AML-193 (cell line): ENCODE results near the gene PLEKHO2.
A peak's percentile ranks its signal among the peaks of the same experiment; 100 is the strongest.

ENCODE experiments used
- DNase-seq, 2 experiments: peaks; one replicate each; lab custom pipeline; 2025; lab: John Stamatoyannopoulos, UW

Gene PLEKHO2

GRCh38 chr15:64892847-64893403 is 51.2 kb downstream of the PLEKHO2 start:
- DNase-seq = no peak

- peak; percentile 96 to 98 for DNase-seq
Measured at GRCh38 chr15:64893481-64894394, 52.0 kb downstream of the PLEKHO2 start.

DNA sequence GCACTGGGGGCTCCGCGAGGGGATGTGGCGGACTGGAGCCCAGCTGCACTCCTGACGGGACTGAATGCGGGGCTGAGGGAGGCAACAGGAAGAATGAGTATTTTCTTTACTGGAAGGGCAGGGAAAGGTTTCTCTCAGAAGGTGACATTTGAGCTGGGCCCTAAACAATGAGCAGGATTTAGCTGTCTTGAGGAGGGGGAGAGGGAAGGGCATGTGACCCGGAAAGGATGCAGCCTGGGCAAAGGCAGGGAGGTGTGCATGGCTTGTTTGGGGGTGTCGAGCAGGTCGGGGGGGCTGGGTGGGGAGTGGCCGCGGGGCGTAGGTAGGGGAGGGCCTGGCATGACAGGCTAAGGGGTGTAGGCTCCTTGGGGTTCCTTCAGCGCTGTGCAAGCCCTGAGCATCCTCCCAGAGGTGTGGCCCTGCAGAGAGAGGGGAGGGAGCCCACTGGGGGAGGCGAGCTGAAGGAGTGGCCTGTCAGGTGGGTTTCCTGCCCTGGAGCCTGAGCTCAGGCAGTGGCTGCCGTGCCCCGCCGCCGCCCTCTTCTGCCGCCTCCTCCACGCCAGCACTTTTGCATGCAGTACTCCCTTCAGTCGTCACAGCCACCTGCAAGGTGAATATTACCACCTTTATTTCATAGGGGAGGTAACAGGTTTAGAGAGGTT is 52.8 kb downstream of the PLEKHO2 start:
- DNase-seq = no peak

GRCh38 chr15:64895285-64896065 is 53.8 kb downstream of the PLEKHO2 start:
- DNase-seq = peak; percentile 64 to 71

GRCh38 chr15:64896371-64897069 is 54.8 kb downstream of the PLEKHO2 start:
- no peak for DNase-seq

- DNase-seq = peak; percentile 11 to 12
Measured at GRCh38 chr15:64897345-64897985, 55.8 kb downstream of the PLEKHO2 start.

DNA sequence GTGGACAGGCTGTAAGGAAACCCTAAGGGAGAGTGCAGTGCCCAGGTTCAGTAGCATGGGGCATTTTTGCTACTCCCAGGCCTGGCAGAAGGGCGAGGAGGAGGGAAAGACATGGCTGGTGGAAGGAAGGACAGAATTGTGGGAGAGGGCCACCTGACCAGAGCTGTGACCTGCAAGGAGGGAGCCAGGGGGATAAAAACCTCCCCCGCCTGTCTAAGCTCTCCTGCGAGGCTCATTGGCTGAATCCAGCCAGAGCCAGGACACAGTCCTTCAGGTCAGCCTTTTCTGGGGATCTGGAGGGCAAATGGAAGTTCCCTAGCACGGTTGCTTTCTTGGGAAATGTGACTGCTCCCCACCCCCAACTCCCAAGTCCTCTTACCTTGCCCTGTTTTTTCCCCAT is 56.7 kb downstream of the PLEKHO2 start:
- DNase-seq = no peak

- DNase-seq = no peak
Measured at GRCh38 chr15:64901141-64901540, 59.4 kb downstream of the PLEKHO2 start.

DNA sequence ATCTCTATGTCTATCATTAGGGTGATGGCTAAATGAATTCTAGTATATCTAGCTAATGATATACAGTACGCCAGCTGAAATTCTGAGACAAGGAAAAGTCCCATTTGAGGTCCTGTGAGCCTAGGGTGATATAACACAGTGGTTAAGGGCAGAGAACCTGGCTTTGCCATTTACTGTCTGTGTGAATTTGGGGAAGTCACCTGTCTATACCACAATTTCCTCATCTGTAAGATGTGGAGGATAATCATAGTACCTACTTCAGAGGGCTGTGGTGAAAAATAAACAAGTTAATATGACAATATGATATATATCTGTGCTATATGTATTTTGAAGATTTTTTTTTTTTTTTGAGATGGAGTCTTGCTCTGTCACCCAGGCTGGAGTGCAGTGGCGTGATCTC is 60.2 kb downstream of the PLEKHO2 start:
- DNase-seq = no peak

DNA sequence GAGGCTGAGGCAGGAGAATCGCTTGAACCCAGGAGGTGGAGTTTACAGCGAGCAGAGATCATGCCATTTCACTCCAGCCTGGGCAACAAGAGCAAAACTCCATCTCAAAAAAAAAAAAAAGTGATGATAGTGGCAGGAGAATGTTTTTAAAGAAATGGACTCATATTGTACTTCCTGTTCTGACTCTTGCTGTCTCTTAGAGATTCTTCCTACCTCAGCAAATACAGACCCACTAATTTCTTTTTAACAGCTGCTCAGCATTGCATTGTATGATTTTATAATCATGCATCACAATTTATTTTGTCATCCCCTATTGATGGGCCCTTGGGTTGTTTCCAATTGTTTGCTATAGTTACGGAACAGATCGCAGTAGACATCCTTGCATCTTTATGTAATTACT is 61.1 kb downstream of the PLEKHO2 start:
- DNase-seq = no peak

- no peak for DNase-seq
Measured at GRCh38 chr15:64903326-64903950, 61.7 kb downstream of the PLEKHO2 start.

DNA sequence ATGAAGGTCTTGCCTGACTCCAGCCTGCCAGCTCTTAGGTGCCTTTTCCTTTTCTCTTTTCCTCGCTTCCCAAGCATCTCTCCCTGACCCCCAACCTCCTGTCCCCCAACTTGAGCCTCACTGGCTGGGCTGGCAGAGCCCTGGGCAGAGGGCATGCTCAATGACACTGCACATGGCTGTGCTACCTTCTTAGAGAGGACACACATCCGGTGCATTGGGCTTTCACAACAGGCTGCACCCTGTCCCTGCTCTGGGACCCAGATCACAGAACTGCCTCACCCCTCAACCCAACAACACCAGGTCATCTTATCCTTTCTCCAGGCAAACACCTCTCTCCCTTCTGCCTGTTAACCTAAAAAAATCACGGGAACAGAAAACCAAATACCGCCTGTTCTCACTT is 62.5 kb downstream of the PLEKHO2 start:
- no peak for DNase-seq

DNA sequence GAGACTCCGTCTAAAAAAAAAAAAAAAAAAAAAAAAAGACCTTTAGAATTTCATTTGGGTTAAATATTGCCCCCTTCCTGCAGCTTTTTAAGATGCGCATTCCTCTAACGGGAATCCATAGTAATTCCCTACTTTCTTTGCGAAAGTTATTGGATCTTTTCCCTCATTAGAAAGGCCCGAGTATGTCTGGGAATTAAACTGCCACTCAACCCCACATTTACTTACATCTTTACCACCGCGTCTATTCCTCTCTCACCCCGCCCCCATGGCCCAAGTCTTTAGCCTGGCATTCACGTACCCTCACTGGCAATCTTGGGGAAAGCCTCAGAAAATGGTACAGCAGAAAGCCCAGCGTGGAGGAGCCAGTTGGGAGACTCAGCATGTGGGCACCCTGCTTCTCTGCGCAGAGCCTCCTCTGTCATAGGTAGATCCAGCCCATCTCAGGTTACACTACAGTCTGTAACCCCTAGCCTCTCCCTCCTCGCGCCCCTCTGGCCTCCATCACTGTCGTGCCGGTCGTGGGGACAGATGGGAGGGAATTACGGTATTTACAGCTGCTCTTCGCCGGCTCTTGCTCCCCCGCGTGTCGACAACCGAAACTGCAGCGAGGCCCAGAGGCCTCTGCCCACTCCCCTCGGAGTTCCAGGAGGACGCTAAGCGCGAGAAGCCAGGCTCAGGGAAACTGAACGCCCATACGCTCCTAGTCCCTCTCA is 63.6 kb downstream of the PLEKHO2 start:
- DNase-seq = peak; percentile 28 to 68

DNA sequence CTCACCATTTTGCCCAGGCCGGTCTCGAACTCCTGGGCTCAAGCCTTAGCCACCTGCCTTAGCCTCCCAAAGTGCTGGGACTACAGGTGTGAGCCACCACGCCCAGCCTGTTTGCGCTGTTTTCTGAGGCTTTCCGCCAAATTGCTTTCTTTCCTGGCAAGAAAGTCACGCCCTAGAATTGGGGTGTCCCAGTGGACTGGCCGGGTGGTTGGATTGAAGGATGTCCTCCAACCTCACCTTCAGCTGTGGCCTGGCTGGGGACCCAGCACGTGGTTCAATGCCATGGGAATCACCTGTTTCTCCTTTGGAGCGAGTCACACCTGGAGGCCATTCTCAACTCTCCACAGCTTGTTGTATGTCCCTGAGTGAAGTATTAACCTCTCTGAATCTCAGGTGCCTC is 64.2 kb downstream of the PLEKHO2 start:
- no peak for DNase-seq

- no peak for DNase-seq
Measured at GRCh38 chr15:64906402-64906801, 64.7 kb downstream of the PLEKHO2 start.

DNA sequence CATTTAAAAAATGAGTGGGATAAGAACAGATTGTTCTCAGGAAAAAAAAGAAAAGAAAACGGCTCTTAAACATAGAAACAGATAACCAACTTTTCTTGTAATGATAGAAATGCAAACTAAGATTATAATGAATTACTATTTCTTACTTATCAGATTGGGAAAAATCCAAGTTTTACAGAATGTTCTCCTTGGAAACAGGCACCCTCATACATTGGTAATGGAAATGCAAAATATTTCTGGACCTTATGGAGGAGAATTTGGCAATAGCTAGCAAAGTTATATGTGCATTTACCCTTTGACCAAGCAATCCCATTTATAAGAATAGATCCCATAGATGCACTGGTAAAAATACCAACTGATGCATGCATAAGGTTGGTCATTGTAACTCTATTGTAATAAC is 66.3 kb downstream of the PLEKHO2 start:
- no peak for DNase-seq

GRCh38 chr15:64909546-64909945 is 67.8 kb downstream of the PLEKHO2 start:
- no peak for DNase-seq

- no peak for DNase-seq
Measured at GRCh38 chr15:64911311-64912186, 69.8 kb downstream of the PLEKHO2 start, which contains the start of gene ANKDD1A. Gene ANKDD1A, plus strand, starts transcription at chr15:64911902. Its CDS starts 29 bp downstream, at chr15:64911931.
